Vagina (tissue), 2 donors: ENCODE data around the gene PSTK. TPM values are rescaled to one million over a fixed set of nuclear protein-coding genes. Genes with fewer than 3 reads are reported as not detected.

Experiments used
- DNase-seq, 2 donors: peaks; one replicate each; pipeline ENCODE4 v3.0.0-alpha.2; 2017; ENCODE audit errors: extremely low spot score in 2 of 2
- H3K27ac ChIP-seq: fragments of 200-600 bp; sonication (generic); one replicate; pipeline ENCODE4 v1.5.1; 2019
- H3K27me3 ChIP-seq: fragments of 200-600 bp; sonication (generic); one replicate; pipeline ENCODE4 v1.5.1; 2019
- H3K36me3 ChIP-seq, 2 donors: fragments of 200-600 bp; sonication (generic); one replicate each; pipeline ENCODE4 v1.5.1; 2017 to 2019
- H3K4me1 ChIP-seq: fragments of 200-600 bp; sonication (generic); one replicate; pipeline ENCODE4 v1.5.1; 2019
- H3K4me3 ChIP-seq, 2 donors: fragments of 200-600 bp; sonication (generic); 1 replicate in 1 of 2; 2 replicates in 1 of 2; pipeline ENCODE4 v1.5.1; 2016 to 2019
- H3K9me3 ChIP-seq: fragments of 200-600 bp; sonication (generic); one replicate; pipeline ENCODE4 v1.5.1; 2019
- POLR2A ChIP-seq, 2 donors: fragments of 450-650 bp; IDR thresholded peaks; one replicate each; pipeline ENCODE4 v1.6.1; 2017; ENCODE audit warnings: antibody characterized with exemption in 2 of 2, mild to moderate bottlenecking in 2 of 2, moderate library complexity in 2 of 2
- POLR2AphosphoS5 ChIP-seq, 2 donors: sonication (generic); formaldehyde crosslinking; IDR thresholded peaks; one replicate each; pipeline ENCODE4 v1.9.0; 2017; ENCODE audit warnings: antibody characterized with exemption in 2 of 2, mild to moderate bottlenecking in 2 of 2, low read depth in 1 of 2; ENCODE audit not compliant: insufficient read depth in 1 of 2
- intact Hi-C: fragments of 100-400 bp; cut with DNase I; formaldehyde crosslinking; loops from one replicate; pipeline ENCODE4 v1.15.1; 2023
- total RNA-seq: library from RNA; depleted of rRNA; stranded (reverse); fragments of >200 nt; gene quantifications from one replicate; pipeline ENCODE4 v1.2.3, GENCODE V29; 2016
- TF ChIP-seq, protein P1 (sequence below), 3 experiments: fragments of 450-650 bp in 2 of 3; fragments of 200-600 bp in 1 of 3; sonication (generic) in 1 of 3; IDR thresholded peaks; one replicate each; pipeline ENCODE4 v1.5.1; 2017 to 2019; ENCODE audit warnings: antibody characterized with exemption in 3 of 3, mild to moderate bottlenecking in 2 of 3, moderate library complexity in 2 of 3

The PSTK gene
- total RNA-seq, 1 donor from 2014 or later, result 8.6 TPM

DNA sequence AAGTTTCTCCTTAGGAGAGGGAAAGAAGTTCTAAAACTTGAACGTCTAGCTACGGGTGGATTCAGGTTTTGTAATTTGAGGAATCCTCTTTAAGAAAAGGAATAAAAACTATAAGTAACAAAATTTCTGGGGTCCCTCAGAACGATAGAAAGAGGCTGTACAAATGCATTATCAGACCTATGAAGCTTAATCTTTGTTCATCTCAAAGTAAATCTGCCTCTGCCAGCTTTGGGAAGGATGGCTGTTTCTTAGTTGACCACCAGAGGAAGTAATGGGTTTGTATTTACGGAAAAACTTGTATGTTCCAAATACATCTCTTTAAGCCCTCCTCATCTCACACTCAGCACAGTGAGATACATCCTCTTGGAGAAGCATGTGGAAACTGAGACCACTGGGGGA lies 864 bp downstream of the PSTK start:
- Histone ChIP-seq H3K9me3 (no peaks in the 10 kb centered on the region), H3K36me3 (no peaks in the 10 kb centered on the region), H3K27ac (no peak overlapping the region), H3K4me1 (peaks cover 15% of the 10 kb centered on the region), H3K4me3 (peak overlapping the region; percentile 57 to 76), H3K27me3 (no peaks in the 10 kb centered on the region)
- TF ChIP-seq POLR2A (IDR thresholded peaks at IDR 0.05), result no peak
- TF ChIP-seq POLR2AphosphoS5 (IDR thresholded peaks at IDR 0.05; ENCODE audit: insufficient read depth in 1 of 2, low read depth in 1 of 2), result no peak
- TF ChIP-seq, protein P1, sequence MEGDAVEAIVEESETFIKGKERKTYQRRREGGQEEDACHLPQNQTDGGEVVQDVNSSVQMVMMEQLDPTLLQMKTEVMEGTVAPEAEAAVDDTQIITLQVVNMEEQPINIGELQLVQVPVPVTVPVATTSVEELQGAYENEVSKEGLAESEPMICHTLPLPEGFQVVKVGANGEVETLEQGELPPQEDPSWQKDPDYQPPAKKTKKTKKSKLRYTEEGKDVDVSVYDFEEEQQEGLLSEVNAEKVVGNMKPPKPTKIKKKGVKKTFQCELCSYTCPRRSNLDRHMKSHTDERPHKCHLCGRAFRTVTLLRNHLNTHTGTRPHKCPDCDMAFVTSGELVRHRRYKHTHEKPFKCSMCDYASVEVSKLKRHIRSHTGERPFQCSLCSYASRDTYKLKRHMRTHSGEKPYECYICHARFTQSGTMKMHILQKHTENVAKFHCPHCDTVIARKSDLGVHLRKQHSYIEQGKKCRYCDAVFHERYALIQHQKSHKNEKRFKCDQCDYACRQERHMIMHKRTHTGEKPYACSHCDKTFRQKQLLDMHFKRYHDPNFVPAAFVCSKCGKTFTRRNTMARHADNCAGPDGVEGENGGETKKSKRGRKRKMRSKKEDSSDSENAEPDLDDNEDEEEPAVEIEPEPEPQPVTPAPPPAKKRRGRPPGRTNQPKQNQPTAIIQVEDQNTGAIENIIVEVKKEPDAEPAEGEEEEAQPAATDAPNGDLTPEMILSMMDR (IDR thresholded peaks at IDR 0.05), result no peak
- DNase-seq, result no peak
- intact Hi-C loops, result no loop called here

DNA sequence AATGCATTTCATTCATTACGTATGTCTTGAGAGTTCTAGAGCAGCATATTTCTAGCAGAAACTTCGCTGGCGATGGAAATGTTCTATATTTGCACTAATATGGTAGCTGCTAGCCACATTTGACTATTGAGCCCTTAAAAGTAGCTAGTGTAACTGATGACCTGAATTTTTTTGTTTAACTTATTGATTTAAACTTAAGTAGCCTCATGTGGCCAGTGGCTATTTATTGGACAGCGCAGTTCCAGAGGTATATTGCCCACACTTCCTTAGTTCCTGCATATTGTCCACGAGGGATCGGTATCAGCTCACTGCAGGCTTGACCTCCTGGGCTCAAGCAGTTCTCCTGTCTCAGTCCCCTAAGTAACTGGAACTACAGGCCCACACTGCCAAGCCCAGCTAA lies 3.7 kb downstream of the PSTK start:
- intact Hi-C loops, result no loop called here
- no peak overlapping the region for H3K27ac ChIP-seq
- H3K4me1 ChIP-seq, result peaks cover 15% of the 10 kb centered on the region
- H3K36me3 ChIP-seq, result no peaks in the 10 kb centered on the region
- H3K4me3 ChIP-seq, result no peak overlapping the region
- no peaks in the 10 kb centered on the region for H3K27me3 ChIP-seq
- TF ChIP-seq POLR2A (IDR thresholded peaks at IDR 0.05) (no peak), POLR2AphosphoS5 (IDR thresholded peaks at IDR 0.05; ENCODE audit: insufficient read depth in 1 of 2, low read depth in 1 of 2) (no peak)
- TF ChIP-seq, protein P1 (IDR thresholded peaks at IDR 0.05), result no peak
- no peak for DNase-seq
- no peaks in the 10 kb centered on the region for H3K9me3 ChIP-seq

DNA sequence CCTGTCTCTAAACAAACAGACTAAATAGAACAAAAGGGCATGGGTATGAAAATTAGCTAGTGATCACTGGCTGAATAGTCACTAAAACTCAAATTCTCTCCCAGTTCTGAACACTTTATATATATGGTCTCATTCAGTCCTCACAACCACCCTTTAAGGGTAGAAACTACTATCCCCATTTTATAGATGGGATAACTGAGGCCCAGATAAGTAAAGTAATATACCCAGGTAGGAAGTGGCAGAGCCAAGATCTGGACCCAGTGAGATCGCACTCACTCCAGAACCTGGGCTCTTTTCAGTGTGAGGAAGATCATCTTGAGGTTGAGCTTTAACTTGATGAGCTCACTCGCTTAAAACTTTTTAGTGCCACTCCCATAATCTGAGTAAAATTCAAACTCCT lies 4.5 kb downstream of the PSTK start:
- H3K4me1 ChIP-seq, result peaks cover 10% of the 10 kb centered on the region
- TF ChIP-seq, protein P1 (IDR thresholded peaks at IDR 0.05), result no peak
- TF ChIP-seq POLR2A (IDR thresholded peaks at IDR 0.05) (no peak), POLR2AphosphoS5 (IDR thresholded peaks at IDR 0.05; ENCODE audit: insufficient read depth in 1 of 2, low read depth in 1 of 2) (no peak)
- no peaks in the 10 kb centered on the region for H3K27me3 ChIP-seq
- DNase-seq, result no peak
- H3K36me3 ChIP-seq, result no peaks in the 10 kb centered on the region
- no peak overlapping the region for H3K27ac ChIP-seq
- H3K9me3 ChIP-seq, result no peaks in the 10 kb centered on the region
- no peak overlapping the region for H3K4me3 ChIP-seq
- intact Hi-C loops, result no loop called here

DNA sequence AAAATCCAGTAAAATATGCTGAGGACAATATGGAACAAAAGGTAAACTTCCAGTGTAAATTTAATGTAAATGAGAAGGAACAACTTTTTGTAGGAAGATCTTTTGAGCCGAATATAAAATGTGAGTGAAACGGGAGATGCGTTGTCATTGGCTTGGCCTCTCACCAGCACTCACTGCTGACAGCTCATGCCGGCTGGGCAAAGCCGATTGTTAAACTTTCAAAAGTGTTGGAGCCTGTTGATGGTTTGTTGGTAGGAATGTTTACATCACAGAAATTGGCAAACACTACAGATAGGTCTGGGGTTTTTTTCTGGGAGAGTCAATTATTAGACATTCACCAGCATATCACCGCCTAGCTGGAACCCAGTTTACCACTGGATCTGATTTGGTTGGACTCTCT lies 6.1 kb downstream of the PSTK start:
- intact Hi-C loops, result no loop called here
- DNase-seq, result no peak
- no peaks in the 10 kb centered on the region for H3K9me3 ChIP-seq
- H3K4me3 ChIP-seq, result no peak overlapping the region
- no peaks in the 10 kb centered on the region for H3K27me3 ChIP-seq
- no peaks in the 10 kb centered on the region for H3K36me3 ChIP-seq
- H3K4me1 ChIP-seq, result no peaks in the 10 kb centered on the region
- H3K27ac ChIP-seq, result no peak overlapping the region
- TF ChIP-seq POLR2A (IDR thresholded peaks at IDR 0.05), result no peak
- TF ChIP-seq, protein P1 (IDR thresholded peaks at IDR 0.05), result no peak
- no peak for TF ChIP-seq POLR2AphosphoS5 (IDR thresholded peaks at IDR 0.05; ENCODE audit: insufficient read depth in 1 of 2, low read depth in 1 of 2)

DNA sequence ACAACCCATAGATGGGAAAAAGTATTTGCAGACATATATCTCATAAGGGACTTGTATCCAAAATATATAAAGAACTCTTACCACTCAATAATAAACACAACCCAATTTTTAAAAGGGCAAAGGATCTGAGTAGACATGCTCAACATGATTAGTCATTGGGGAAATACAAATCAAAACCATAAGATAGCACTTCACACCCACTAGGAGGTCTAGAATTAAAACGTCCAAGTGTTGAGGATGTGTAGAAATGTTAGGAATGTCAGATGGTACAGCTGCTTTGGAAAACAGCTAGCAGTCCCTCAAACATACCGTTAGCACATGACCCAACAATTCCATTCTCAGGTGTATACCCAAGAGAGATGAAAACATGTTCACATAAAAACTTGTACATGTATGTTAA lies 8.3 kb downstream of the PSTK start:
- no peaks in the 10 kb centered on the region for H3K4me1 ChIP-seq
- DNase-seq, result no peak
- H3K27me3 ChIP-seq, result no peaks in the 10 kb centered on the region
- H3K27ac ChIP-seq, result no peak overlapping the region
- no peak overlapping the region for H3K4me3 ChIP-seq
- H3K36me3 ChIP-seq, result peaks cover 0 to 9% of the 10 kb centered on the region in 2 donors
- intact Hi-C loops, result no loop called here
- TF ChIP-seq, protein P1 (IDR thresholded peaks at IDR 0.05), result no peak
- TF ChIP-seq POLR2A (IDR thresholded peaks at IDR 0.05), result no peak
- TF ChIP-seq POLR2AphosphoS5 (IDR thresholded peaks at IDR 0.05; ENCODE audit: insufficient read depth in 1 of 2, low read depth in 1 of 2), result no peak
- no peaks in the 10 kb centered on the region for H3K9me3 ChIP-seq
